ENCODE results near the gene JAK1. TPM values are rescaled to one million over a fixed set of nuclear protein-coding genes. Genes with fewer than 3 reads are reported as not detected.

Gene JAK1
- total RNA-seq, 1 experiment from 2014 or later = 27.8 TPM

- TF ChIP-seq, protein P1, sequence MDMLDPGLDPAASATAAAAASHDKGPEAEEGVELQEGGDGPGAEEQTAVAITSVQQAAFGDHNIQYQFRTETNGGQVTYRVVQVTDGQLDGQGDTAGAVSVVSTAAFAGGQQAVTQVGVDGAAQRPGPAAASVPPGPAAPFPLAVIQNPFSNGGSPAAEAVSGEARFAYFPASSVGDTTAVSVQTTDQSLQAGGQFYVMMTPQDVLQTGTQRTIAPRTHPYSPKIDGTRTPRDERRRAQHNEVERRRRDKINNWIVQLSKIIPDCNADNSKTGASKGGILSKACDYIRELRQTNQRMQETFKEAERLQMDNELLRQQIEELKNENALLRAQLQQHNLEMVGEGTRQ (CRISPR knock-in tag; IDR thresholded peaks at IDR 0.05) = no peak
- TF ChIP-seq ZNF263 (CRISPR knock-in tag; IDR thresholded peaks at IDR 0.05; ENCODE audit: low read depth) (no peak), SMAD4 (CRISPR knock-in tag; IDR thresholded peaks at IDR 0.05) (no peak), JUN (CRISPR knock-in tag; IDR thresholded peaks at IDR 0.05) (no peak), ZNF425 (CRISPR knock-in tag; conservative IDR thresholded peaks at IDR 0.05) (no peak), ZBTB21 (CRISPR knock-in tag; IDR thresholded peaks at IDR 0.05; ENCODE audit: borderline replicate concordance) (no peak), TP53 (CRISPR knock-in tag; IDR thresholded peaks at IDR 0.05) (no peak), E2F4 (CRISPR knock-in tag; IDR thresholded peaks at IDR 0.05; ENCODE audit: borderline replicate concordance, low read depth) (no peak), ZNF317 (CRISPR knock-in tag; IDR thresholded peaks at IDR 0.05; ENCODE audit: borderline replicate concordance, low read depth) (no peak), RORB (CRISPR knock-in tag; IDR thresholded peaks at IDR 0.05) (no peak), PREB (CRISPR knock-in tag; IDR thresholded peaks at IDR 0.05; ENCODE audit: borderline replicate concordance) (no peak)
- TF ChIP-seq, protein P2, sequence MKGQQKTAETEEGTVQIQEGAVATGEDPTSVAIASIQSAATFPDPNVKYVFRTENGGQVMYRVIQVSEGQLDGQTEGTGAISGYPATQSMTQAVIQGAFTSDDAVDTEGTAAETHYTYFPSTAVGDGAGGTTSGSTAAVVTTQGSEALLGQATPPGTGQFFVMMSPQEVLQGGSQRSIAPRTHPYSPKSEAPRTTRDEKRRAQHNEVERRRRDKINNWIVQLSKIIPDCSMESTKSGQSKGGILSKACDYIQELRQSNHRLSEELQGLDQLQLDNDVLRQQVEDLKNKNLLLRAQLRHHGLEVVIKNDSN (CRISPR knock-in tag; IDR thresholded peaks at IDR 0.05) = no peak
- TF ChIP-seq, protein P3, sequence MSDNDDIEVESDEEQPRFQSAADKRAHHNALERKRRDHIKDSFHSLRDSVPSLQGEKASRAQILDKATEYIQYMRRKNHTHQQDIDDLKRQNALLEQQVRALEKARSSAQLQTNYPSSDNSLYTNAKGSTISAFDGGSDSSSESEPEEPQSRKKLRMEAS (CRISPR knock-in tag; IDR thresholded peaks at IDR 0.05) = no peak
- TF ChIP-seq, protein P4, sequence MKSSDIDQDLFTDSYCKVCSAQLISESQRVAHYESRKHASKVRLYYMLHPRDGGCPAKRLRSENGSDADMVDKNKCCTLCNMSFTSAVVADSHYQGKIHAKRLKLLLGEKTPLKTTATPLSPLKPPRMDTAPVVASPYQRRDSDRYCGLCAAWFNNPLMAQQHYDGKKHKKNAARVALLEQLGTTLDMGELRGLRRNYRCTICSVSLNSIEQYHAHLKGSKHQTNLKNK (CRISPR knock-in tag; IDR thresholded peaks at IDR 0.05) = no peak
These were observed 75.5 kb downstream of the JAK1 start (continued) for GRCh38 chr1:64890699-64891447.

DNA sequence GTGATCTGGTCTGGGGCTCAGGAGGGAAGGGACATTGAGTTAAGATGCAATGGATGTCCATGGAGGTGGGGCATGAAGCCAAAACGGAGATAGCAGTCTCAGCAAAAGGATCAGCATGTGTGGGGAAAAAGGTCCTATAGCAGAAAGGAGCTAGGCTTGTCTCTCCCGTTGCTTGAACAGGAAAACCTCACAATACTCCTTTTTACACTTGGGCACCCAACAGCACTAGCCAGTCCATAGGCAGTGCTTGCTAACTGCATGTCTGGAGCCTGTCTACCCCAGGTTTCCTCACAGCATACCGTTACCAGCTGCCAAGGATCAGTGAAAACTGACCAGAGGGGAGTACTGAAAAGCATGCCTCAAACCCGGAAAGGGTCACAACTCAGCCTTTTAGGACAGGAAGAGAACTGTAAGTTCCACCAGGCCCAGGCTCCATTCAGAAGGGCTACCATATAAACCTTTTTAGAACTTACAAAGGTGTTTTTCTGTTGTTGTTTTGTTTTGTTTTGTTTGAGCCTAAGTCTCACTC is 78.6 kb downstream of the JAK1 start:
- H3K4me3 Mint-ChIP-seq = no peak overlapping the region
- H3K27ac Mint-ChIP-seq = peak overlapping the region; percentile 11; the same call in 1 of the 2 replicates
- no peak for DNase-seq (ENCODE audit: low spot score)
- peak; percentile 23; the same call in 1 of the 2 replicates for ATAC-seq
- H3K27me3 Mint-ChIP-seq (ENCODE audit: low read depth) = no peaks in the 10 kb centered on the region
- no peaks in the 10 kb centered on the region for H3K9me3 Mint-ChIP-seq
- ChIA-PET CTCF (interaction anchor here (1.0 kb wide), 1 partner anchor 68 kb away, joined by 3 read pairs; no protein-coding TSS in a partner anchor), POLR2A (no interaction called here)
- peaks cover 44% of the 10 kb centered on the region for H3K4me1 Mint-ChIP-seq
- H3K36me3 Mint-ChIP-seq = no peaks in the 10 kb centered on the region
- TF ChIP-seq GTF2I (CRISPR knock-in tag; conservative IDR thresholded peaks at IDR 0.05) = no peak
- TF ChIP-seq, protein P5, sequence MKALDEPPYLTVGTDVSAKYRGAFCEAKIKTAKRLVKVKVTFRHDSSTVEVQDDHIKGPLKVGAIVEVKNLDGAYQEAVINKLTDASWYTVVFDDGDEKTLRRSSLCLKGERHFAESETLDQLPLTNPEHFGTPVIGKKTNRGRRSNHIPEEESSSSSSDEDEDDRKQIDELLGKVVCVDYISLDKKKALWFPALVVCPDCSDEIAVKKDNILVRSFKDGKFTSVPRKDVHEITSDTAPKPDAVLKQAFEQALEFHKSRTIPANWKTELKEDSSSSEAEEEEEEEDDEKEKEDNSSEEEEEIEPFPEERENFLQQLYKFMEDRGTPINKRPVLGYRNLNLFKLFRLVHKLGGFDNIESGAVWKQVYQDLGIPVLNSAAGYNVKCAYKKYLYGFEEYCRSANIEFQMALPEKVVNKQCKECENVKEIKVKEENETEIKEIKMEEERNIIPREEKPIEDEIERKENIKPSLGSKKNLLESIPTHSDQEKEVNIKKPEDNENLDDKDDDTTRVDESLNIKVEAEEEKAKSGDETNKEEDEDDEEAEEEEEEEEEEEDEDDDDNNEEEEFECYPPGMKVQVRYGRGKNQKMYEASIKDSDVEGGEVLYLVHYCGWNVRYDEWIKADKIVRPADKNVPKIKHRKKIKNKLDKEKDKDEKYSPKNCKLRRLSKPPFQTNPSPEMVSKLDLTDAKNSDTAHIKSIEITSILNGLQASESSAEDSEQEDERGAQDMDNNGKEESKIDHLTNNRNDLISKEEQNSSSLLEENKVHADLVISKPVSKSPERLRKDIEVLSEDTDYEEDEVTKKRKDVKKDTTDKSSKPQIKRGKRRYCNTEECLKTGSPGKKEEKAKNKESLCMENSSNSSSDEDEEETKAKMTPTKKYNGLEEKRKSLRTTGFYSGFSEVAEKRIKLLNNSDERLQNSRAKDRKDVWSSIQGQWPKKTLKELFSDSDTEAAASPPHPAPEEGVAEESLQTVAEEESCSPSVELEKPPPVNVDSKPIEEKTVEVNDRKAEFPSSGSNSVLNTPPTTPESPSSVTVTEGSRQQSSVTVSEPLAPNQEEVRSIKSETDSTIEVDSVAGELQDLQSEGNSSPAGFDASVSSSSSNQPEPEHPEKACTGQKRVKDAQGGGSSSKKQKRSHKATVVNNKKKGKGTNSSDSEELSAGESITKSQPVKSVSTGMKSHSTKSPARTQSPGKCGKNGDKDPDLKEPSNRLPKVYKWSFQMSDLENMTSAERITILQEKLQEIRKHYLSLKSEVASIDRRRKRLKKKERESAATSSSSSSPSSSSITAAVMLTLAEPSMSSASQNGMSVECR (CRISPR knock-in tag; IDR thresholded peaks at IDR 0.05; ENCODE audit: borderline replicate concordance) = no peak
- TF ChIP-seq KAT7 (CRISPR knock-in tag; IDR thresholded peaks at IDR 0.05; ENCODE audit: borderline replicate concordance) = no peak
- no peak for TF ChIP-seq MXD4 (CRISPR knock-in tag; IDR thresholded peaks at IDR 0.05; ENCODE audit: borderline replicate concordance)
- TF ChIP-seq FOXP1 (CRISPR knock-in tag; IDR thresholded peaks at IDR 0.05; ENCODE audit: borderline replicate concordance) = no peak
- no peak for TF ChIP-seq CREB1 (CRISPR knock-in tag; IDR thresholded peaks at IDR 0.05)
- no peak for TF ChIP-seq NR1H2 (CRISPR knock-in tag; IDR thresholded peaks at IDR 0.05)
- TF ChIP-seq ZNF423 (CRISPR knock-in tag; IDR thresholded peaks at IDR 0.05) = no peak
- TF ChIP-seq PREB (CRISPR knock-in tag; IDR thresholded peaks at IDR 0.05; ENCODE audit: borderline replicate concordance) = no peak
- TF ChIP-seq MYBL2 (CRISPR knock-in tag; IDR thresholded peaks at IDR 0.05) = no peak

All from WTC11 (cell line).